Cardiac fibroblast (primary cell): ENCODE results near the gene CST6.

ENCODE experiments used
- DNase-seq, 2 donors: peaks; one replicate each; pipeline versions ENCODE4 v3.0.0 to v3.0.0-alpha.2; 2010; ENCODE audit warnings: low read depth in 2 of 2
- H3K4me3 ChIP-seq, 2 donors: replicated peaks in 1 of 2; 1 replicate in 1 of 2; 2 replicates in 1 of 2; pipeline ENCODE4 v1.5.1; 2011; ENCODE audit warnings: low read depth in 2 of 2, low read length in 2 of 2, mild to moderate bottlenecking in 2 of 2, moderate library complexity in 1 of 2
- TF ChIP-seq, protein P1 (sequence below): IDR thresholded peaks from one replicate; pipeline ENCODE4 v1.5.1; 2011; ENCODE audit warnings: low read depth, mild to moderate bottlenecking, low read length, inconsistent platforms

CST6 gene

DNA sequence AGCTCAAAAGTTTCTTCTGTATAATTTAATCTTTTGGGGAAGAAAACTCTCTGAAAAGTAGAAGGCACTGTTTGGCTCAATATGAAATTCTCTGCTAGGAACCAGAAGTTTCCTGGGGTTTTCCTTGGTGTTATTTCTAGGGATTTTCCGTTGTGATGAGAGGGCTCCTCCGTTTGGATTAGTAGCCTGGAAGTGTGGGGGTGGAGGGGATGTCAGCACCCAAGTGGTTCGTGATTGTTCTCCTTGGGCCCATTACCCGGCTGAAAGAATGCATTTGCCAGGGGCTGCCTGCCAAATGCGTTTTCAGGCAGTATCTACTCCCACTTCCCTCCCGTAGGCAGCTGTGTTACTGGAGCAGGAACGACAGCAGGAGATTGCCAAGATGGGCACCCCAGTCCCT, 44.7 kb downstream of the CST6 start:
- TF ChIP-seq, protein P1, sequence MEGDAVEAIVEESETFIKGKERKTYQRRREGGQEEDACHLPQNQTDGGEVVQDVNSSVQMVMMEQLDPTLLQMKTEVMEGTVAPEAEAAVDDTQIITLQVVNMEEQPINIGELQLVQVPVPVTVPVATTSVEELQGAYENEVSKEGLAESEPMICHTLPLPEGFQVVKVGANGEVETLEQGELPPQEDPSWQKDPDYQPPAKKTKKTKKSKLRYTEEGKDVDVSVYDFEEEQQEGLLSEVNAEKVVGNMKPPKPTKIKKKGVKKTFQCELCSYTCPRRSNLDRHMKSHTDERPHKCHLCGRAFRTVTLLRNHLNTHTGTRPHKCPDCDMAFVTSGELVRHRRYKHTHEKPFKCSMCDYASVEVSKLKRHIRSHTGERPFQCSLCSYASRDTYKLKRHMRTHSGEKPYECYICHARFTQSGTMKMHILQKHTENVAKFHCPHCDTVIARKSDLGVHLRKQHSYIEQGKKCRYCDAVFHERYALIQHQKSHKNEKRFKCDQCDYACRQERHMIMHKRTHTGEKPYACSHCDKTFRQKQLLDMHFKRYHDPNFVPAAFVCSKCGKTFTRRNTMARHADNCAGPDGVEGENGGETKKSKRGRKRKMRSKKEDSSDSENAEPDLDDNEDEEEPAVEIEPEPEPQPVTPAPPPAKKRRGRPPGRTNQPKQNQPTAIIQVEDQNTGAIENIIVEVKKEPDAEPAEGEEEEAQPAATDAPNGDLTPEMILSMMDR, result no peak
- DNase-seq, result peak in 1 of 2 donors; percentile 57
- H3K4me3 ChIP-seq, result no peak overlapping the region

- no peak overlapping the region for H3K4me3 ChIP-seq
- no peak for DNase-seq
- TF ChIP-seq, protein P1, result no peak
These were observed 48.3 kb downstream of the CST6 start for GRCh38 chr11:66059966-66060680.

DNA sequence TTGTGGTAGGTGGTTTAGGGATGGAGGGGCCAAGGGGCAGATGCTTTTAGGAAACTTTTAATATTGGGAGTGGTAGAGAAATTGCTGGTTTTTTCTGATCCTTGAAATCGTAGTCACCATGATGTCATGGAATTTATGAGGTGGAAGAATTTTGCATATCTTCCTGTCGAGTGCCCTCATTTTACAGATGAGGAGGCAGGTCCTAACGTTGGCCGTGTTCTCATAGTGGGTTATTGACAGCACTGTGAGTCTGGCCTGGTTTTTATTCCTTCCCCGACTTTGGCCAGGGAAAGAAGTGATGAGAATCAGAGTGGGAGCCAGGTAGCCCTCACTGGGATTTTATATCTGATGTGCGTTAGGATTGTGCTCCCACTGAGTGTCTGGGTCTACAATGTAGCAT, 49.5 kb downstream of the CST6 start:
- TF ChIP-seq, protein P1, result no peak
- H3K4me3 ChIP-seq, result no peak overlapping the region
- no peak for DNase-seq

GRCh38 chr11:66062408-66062807, 50.6 kb downstream of the CST6 start:
- no peak for DNase-seq
- H3K4me3 ChIP-seq, result no peak overlapping the region
- TF ChIP-seq, protein P1, result no peak
